Measurements from ENCODE around the gene KSR1. TPM values are rescaled to one million over a fixed set of nuclear protein-coding genes. Genes with fewer than 3 reads are reported as not detected.

KSR1 gene
- total and polyA plus RNA-seq, 10 of the 15 experiments (the other 5 are each of a cell fraction or from before 2014, with no cell fraction given), result 0.97 to 66.6 (median 22.9) TPM

- Histone ChIP-seq H3K4me3 (no peak overlapping the region), H3K9ac (ENCODE audit: control insufficient read depth, insufficient read depth, low read length) (no peak overlapping the region), H3K36me3 (ENCODE audit: control insufficient read depth in 2 of 2, insufficient read depth in 2 of 2, low read length in 1 of 2) (peaks cover 3 to 43% of the 10 kb centered on the region in 2 experiments; a peak in 2 of 4 replicates), H3K4me1 (ENCODE audit: control insufficient read depth, insufficient read depth, low read length) (peaks cover 5% of the 10 kb centered on the region; the same call in 1 of the 2 replicates), H4K20me1 (ENCODE audit: control insufficient read depth, insufficient read depth) (no peaks in the 10 kb centered on the region), H3K27me3 (replicated peaks in 1 of 2; ENCODE audit: control insufficient read depth in 2 of 2, insufficient read depth in 2 of 2, low read length in 1 of 2) (no peaks in the 10 kb centered on the region), H3K9me3 (replicated peaks; ENCODE audit: control insufficient read depth, insufficient read depth, low read length) (no peaks in the 10 kb centered on the region), H3K4me2 (ENCODE audit: control insufficient read depth, insufficient read depth) (no peak overlapping the region), H2AFZ (ENCODE audit: control insufficient read depth, low read depth, low read length) (no peak overlapping the region), H3K79me2 (ENCODE audit: control insufficient read depth, insufficient read depth, low read length) (no peaks in the 10 kb centered on the region), H3K27ac (ENCODE audit: control insufficient read depth, insufficient read depth) (no peak overlapping the region)
- FAIRE-seq, result no peak
- POLR2A ChIA-PET, result no interaction called here
- RAD21 ChIA-PET (ENCODE audit: unreplicated experiment), result interaction anchor here (2.0 kb wide), 1 partner anchor 17 kb away, joined by 6 read pairs; no protein-coding TSS in a partner anchor
- 97% methylated on average over 8 of the region's 8 CpGs for WGBS (ENCODE audit: insufficient coverage, insufficient replicate concordance, low lambda C conversion rate, missing lambda C conversion rate)
- SMC1A ChIA-PET (ENCODE audit: uncharacterized antibody, unreplicated experiment), result interaction anchor here (1.8 kb wide), 1 partner anchor 131 kb away, joined by 4 read pairs; the partner anchor contains the start of gene KSR1
- no peak for DNase-seq (ENCODE audit: low read depth, low spot score)
- BruUV-seq (replicated peaks), result no TSS peak
- CTCF ChIA-PET, result interaction anchor here (0.9 to 2.8 kb wide), 6 partner anchors 13 to 350 kb away, joined by 4 to 8 read pairs (median 4); partner anchors contain the start of gene KSR1
- TF ChIP-seq, protein P1, sequence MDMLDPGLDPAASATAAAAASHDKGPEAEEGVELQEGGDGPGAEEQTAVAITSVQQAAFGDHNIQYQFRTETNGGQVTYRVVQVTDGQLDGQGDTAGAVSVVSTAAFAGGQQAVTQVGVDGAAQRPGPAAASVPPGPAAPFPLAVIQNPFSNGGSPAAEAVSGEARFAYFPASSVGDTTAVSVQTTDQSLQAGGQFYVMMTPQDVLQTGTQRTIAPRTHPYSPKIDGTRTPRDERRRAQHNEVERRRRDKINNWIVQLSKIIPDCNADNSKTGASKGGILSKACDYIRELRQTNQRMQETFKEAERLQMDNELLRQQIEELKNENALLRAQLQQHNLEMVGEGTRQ (IDR thresholded peaks at IDR 0.05; ENCODE audit: borderline replicate concordance, low read depth, low read length), result no peak
- no peak for TF ChIP-seq ZNF274 (IDR thresholded peaks at IDR 0.05; ENCODE audit: insufficient read depth, insufficient read length)
- intact Hi-C loops (cut with micrococcal nuclease; ENCODE audit: unreplicated experiment) (no loop called here), in situ Hi-C loops (cut with MboI) (loop anchor here (10.0 kb wide), 1 partner anchor 201 kb away; no protein-coding TSS in a partner anchor)
- no peak for ATAC-seq
These were observed 130.0 kb downstream of the KSR1 start for GRCh38 chr17:27586203-27586721.

GRCh38 chr17:27588354-27588753, 132.1 kb downstream of the KSR1 start:
- H3K27me3 ChIP-seq (replicated peaks in 1 of 2; ENCODE audit: control insufficient read depth in 2 of 2, insufficient read depth in 2 of 2, low read length in 1 of 2), result no peaks in the 10 kb centered on the region
- H3K9me3 ChIP-seq (replicated peaks; ENCODE audit: control insufficient read depth, insufficient read depth, low read length), result no peaks in the 10 kb centered on the region
- peaks cover 5% of the 10 kb centered on the region; the same call in 1 of the 2 replicates for H3K4me1 ChIP-seq (ENCODE audit: control insufficient read depth, insufficient read depth, low read length)
- ChIA-PET POLR2A (no interaction called here), CTCF (interaction anchor here (2.2 to 4.6 kb wide), 2 partner anchors 12 to 352 kb away, joined by 5 to 28 read pairs; no protein-coding TSS in a partner anchor), SMC1A (ENCODE audit: uncharacterized antibody, unreplicated experiment) (interaction anchor here (2.1 to 4.0 kb wide), 2 partner anchors 10 to 11 kb away, joined by 5 to 16 read pairs; no protein-coding TSS in a partner anchor), RAD21 (ENCODE audit: unreplicated experiment) (interaction anchor here (1.3 to 1.6 kb wide), 2 partner anchors 10 to 11 kb away, joined by 4 to 5 read pairs; no protein-coding TSS in a partner anchor)
- no peak for DNase-seq (ENCODE audit: low read depth, low spot score)
- H3K79me2 ChIP-seq (ENCODE audit: control insufficient read depth, insufficient read depth, low read length), result no peaks in the 10 kb centered on the region
- intact Hi-C loops (cut with micrococcal nuclease; ENCODE audit: unreplicated experiment) (no loop called here), in situ Hi-C loops (cut with MboI) (loop anchor here (10.0 kb wide), 1 partner anchor 204 kb away; no protein-coding TSS in a partner anchor)
- ATAC-seq, result no peak
- FAIRE-seq, result no peak
- H2AFZ ChIP-seq (ENCODE audit: control insufficient read depth, low read depth, low read length), result no peak overlapping the region
- H3K9ac ChIP-seq (ENCODE audit: control insufficient read depth, insufficient read depth, low read length), result no peak overlapping the region
- H3K4me2 ChIP-seq (ENCODE audit: control insufficient read depth, insufficient read depth), result no peak overlapping the region
- no peak overlapping the region for H3K27ac ChIP-seq (ENCODE audit: control insufficient read depth, insufficient read depth)
- BruUV-seq (replicated peaks), result no TSS peak
- peaks cover 6 to 40% of the 10 kb centered on the region in 2 experiments; a peak in 3 of 4 replicates for H3K36me3 ChIP-seq (ENCODE audit: control insufficient read depth in 2 of 2, insufficient read depth in 2 of 2, low read length in 1 of 2)
- no peaks in the 10 kb centered on the region for H4K20me1 ChIP-seq (ENCODE audit: control insufficient read depth, insufficient read depth)
- WGBS (ENCODE audit: insufficient coverage, insufficient replicate concordance, low lambda C conversion rate, missing lambda C conversion rate), result 89% methylated on average over 15 of the region's 15 CpGs
- no peak overlapping the region for H3K4me3 ChIP-seq
- no peak for TF ChIP-seq ZZZ3 (IDR thresholded peaks at IDR 0.05; ENCODE audit: control insufficient read depth, insufficient read length, low read depth)
- no peak for TF ChIP-seq MTA3 (IDR thresholded peaks at IDR 0.05; ENCODE audit: borderline replicate concordance, low read length)
- no peak for TF ChIP-seq KDM1A (IDR thresholded peaks at IDR 0.05; ENCODE audit: borderline replicate concordance)
- no peak for TF ChIP-seq MYC (IDR thresholded peaks at IDR 0.05; ENCODE audit: insufficient read depth, insufficient read length, insufficient replicate concordance, low read length, severe bottlenecking)
- TF ChIP-seq LARP7 (IDR thresholded peaks at IDR 0.05), result no peak
- no peak for TF ChIP-seq TARDBP (IDR thresholded peaks at IDR 0.05; ENCODE audit: borderline replicate concordance)
- TF ChIP-seq CBX5 (IDR thresholded peaks at IDR 0.05; ENCODE audit: low read depth), result no peak
- TF ChIP-seq, protein P2, sequence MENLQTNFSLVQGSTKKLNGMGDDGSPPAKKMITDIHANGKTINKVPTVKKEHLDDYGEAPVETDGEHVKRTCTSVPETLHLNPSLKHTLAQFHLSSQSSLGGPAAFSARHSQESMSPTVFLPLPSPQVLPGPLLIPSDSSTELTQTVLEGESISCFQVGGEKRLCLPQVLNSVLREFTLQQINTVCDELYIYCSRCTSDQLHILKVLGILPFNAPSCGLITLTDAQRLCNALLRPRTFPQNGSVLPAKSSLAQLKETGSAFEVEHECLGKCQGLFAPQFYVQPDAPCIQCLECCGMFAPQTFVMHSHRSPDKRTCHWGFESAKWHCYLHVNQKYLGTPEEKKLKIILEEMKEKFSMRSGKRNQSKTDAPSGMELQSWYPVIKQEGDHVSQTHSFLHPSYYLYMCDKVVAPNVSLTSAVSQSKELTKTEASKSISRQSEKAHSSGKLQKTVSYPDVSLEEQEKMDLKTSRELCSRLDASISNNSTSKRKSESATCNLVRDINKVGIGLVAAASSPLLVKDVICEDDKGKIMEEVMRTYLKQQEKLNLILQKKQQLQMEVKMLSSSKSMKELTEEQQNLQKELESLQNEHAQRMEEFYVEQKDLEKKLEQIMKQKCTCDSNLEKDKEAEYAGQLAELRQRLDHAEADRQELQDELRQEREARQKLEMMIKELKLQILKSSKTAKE (IDR thresholded peaks at IDR 0.05; ENCODE audit: low read depth, poor library complexity, severe bottlenecking), result no peak
- TF ChIP-seq ZNF24 (IDR thresholded peaks at IDR 0.05), result no peak
- no peak for TF ChIP-seq ETV6 (conservative IDR thresholded peaks at IDR 0.05 in 1 of 2, IDR thresholded peaks at IDR 0.05 in 1 of 2; ENCODE audit: borderline replicate concordance in 1 of 2, low read depth in 1 of 2)

Measured in GM12878 (cell line).